Smooth muscle cell of the brain vasculature (primary cell): ENCODE results near the gene LMF1.

Experiments used
- DNase-seq: peaks from one replicate; pipeline ENCODE4 v3.0.0-alpha.2; 2012; ENCODE audit warnings: low read depth, low spot score

LMF1 gene

DNA sequence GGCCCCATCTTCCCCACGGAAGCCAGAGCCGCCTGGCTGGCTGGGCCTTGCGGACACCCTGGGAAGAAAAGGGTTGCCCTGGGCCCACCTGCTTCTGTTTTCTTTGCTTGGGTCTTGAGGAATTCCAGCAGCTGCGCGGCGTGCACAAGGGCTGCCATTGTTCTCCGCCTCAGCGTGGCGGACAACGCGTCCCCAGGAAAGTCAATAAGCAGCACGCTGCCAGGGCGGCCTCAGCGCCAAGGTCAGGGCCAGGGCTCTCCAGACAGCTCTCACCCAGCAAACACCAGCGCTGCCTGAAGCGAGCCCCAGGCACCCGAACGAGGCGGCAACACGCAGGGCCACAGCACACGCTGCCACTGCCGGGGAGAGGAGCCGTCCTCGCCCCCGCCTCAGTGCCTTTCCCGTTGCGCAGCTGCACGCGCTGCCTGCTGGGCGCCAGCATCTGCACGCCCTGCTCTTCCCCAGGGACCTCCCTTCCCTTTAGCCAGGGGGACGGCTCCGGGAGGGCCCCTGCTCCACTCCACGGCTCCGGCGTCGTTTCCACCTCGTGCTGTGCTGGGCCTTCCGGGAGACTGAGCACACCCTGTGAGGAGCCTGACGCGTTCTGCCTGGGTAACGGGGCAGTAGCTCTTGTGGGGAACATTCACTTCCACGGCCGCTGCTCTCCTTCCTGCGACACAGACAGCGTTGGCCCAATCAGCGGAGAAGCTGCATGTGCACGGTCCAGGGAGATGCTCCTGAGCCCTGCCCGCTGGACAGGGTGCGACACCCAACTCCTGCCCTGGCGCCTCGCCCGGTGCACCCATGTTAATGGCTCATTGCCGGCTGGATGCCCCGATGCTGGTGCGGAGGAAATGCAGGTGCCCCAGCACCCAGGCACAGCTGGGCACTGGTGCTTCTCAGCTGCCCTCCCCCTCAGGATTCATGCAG is 57.8 kb downstream of the LMF1 start:
- no peak for DNase-seq

DNA sequence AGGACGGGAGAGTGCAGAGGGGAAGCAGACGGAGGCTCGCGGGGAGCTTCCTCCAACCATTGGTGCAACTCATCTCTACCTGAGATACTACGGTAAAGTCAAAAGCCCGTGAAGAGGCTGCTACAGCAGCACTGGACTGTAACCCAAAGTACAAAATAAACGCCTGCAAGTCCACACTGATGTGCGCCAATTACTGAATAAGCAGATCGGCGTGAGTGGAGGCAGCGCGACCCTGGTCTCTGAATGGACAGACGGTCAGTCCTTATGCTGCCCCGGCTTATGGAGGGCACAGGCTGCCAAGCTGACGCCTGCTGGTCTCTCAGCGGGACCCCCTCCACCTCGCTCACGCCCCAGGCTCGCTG is 58.5 kb downstream of the LMF1 start:
- no peak for DNase-seq

DNA sequence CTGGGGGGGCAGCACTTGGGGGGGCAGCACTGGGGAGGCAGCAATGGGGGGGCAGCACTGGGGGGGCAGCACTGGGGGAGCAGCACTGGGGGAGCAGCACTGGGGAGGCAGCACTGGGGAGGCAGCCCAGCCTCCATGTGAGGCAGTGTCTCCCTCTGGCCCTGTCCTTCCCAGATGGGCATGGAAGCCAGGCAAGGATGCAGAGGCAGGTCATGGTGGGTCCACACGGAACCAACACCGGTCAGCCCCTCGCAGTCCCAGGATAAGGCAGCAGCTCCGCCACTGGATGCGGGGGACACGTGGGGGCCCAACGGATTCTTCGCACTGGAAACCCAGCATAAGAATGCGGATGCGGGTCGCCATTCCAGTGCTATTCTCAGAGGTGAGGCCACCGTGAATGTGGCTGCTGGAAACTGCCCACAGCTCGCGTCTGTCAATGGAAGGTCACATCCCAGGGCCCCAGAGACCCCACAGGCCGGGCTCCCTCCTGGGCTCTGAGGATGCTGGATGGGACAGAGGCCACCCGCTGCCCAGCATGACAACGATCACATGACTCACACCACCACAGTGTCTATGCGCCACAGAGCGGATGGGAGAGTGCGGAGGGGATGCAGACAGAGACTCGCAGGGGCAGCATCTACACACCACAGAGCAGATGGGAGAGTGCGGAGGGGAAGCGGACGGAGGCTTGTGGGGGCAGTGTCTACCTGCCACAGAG is 59.0 kb downstream of the LMF1 start:
- no peak for DNase-seq

DNA sequence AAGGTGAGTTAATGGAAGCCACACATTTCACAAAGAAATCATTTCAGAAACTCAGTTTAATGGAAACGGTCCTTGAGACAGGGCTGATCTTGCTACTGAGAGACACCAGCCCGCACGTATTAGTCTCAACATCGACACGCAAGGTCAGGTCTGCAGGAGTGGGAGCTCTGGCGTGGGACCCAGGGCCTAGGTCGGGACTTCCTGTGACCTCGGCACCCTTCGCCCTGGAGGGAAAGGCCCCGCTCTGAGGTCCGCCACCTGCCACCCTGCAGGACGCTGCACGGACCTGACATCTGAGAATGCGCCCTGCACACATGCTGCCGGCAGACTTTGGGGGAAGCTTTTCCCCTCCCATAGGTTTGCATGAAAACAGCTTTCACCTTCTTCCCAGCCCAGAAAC is 59.7 kb downstream of the LMF1 start:
- no peak for DNase-seq

DNA sequence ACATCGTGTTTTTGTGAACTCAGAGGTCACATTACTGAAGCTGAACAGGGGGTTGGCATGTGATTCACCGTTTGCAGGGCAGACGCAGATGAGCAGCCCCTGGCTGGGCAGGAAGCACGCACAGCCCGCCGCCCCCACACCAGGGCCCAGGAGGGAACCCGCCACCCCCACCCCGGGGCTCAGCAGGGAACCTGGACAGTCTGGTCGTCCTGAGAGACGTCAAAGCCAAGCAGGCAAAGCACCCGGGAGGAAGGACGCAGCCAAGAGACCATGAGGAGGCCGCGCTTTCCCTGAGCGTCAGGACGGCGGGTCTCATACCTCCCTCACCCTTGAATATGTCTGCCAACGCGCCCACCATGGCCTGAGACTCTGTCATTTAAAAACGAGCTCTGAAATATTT is 60.6 kb downstream of the LMF1 start:
- DNase-seq: no peak

DNA sequence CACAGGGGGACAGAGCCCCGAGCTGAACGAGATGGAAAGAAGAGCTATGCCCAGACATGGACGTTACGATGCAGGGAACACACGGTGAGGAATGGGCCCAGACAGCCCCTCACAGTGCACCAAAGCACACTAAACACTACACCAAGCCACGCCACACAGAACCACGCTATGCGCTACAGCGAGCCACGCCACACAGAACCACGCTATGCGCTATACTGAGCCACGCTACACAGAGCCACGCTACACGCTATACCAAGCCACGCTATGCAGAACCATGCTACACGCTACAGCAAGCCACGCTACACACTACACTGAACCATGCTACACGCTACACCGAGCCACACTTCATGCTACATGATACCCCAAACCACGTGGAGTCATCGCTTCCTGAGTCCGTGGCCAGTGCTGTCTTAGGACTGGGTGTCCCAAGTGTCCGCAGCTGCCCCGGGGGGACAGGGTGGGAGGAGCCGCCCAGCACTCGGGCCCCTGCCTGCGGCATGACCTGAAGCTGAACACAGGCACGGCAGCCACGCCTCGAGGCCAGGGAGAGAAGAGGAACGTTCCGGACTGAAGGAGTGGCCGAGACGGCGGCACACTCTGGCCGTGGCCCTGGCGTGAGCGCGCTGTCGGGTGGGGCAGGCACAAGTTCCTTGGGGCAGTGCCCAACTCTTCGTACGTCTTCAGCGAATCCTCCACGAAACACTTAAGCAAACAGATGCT is 61.3 kb downstream of the LMF1 start:
- DNase-seq: no peak

DNA sequence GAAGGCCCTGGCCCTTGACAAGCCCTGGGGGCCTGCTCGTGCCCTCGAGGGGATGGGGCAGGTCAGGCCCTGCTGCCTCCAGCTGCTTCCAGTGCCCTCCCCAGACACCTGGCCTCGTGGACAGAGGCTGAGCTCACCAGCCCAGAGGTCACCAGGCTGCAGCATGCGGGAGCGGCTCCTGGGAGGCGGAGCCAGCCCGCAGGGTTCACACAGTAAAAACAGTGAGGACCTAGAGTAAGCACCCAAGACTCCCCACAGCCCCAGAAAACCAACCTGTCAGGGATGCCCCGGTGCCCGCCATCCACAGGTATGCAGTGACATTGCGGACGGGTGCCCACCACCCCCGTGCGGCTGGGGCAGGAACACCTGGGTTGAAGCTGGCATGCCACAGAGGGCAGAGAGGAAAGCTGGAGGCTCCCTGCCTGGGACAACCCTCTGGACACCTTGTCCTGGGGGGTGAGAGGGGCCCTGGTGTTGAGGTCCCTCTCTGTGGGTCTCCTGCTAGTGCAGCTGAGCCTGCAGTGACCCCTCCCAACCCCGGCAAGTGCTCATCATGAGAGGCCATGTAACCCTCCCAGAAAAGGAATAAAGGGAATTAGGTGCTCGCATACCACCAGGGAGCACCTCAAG is 62.1 kb downstream of the LMF1 start:
- no peak for DNase-seq

DNA sequence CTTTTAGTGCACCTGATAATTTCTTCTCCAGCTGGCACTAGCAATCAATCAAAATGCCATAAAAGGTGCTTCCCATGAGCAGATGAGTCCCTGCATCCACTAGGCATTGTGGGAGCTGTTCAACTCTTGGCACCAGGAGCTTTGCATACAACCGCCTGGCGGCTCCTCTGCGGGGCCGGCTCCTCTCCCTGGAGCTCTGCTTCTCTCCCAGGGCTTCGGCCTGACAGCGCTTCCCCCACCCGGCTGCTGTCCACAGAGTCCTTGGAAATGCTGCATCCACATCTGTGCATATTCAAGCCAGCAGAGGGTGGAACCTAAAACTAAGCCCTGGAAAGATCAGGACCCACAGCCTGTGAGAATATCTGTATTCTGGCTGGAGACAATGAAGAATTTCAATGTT is 62.9 kb downstream of the LMF1 start:
- DNase-seq: no peak

DNA sequence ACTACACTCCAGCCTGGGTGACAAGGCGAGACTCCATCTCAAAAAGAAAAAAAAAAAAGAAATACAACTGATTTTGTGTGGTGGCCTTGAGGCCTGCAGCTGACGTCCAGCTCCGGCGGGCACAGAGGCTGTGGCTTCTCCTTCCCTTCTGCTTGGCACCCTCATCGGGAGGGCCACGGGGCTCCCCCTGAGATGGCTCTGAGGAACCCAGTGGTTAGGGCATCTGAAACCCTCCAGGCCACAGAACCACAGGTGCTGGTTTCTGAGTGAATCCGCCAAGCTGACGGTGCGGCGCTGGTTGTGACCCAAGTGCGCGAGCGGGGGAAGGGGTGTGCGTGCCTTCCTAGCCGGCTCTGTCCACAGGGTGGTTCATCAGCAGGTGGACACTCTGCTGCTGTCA is 63.4 kb downstream of the LMF1 start:
- DNase-seq: no peak

DNA sequence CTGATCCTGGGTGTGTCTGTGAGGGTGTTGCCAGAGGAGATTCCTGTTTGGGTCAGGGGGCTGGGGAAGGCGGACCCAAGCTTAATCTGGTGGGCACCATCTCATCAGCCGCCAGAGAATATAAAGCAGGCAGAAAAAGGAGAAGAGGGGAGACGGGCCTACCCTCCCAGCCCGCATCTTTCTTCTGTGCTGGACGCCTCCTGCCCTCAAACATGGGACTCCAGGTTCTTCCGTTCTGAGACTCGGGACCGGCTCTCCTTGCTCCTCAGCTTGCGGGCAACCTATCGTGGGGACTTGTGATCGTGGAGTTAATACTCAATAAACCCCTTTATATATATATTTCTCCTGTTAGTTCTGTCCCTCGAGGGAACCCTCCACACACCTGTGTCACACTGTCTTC is 64.5 kb downstream of the LMF1 start:
- no peak for DNase-seq

DNA sequence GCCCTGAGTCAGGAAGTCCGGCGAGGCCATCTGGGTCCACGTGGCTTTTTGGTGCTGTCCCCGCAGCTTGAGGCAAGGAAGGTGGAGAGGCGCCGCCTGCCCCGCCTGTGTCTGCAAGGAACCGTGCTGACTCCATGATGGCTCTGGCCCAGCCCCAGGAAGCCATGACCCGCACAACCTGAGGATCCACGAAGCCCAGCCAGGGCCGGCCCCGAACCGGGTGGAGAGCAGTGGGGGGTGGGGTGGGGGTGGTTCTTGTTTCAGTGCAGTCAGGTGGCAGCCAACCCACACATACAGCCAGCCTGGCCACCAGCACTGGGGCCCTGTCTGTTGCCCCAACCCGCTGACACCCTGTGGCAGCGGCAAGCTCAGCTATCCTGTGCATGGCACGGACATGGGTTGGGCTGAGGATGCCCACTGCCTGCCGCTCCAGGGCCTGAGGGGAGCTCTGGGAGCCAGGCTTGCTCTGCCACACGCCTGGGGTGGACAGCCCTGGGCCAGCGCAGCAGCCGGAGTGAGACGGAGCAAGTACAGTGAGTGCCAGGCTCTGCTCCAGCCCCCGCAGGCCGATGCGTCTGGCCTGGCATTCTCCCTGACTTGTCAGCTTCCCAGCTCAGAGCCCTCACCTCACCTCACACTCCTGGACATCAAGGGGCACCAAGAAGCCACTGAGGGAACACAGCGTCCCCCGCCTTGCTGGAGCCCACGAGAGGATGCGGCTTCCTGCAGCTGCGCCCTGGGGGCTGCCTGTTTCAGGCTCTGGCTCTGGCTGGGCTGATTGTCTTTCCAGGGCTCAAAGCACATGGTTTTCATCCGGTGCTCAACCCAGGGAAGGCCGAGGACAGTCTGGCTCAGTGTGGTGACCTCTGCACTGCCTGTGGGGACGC is 68.8 kb downstream of the LMF1 start:
- no peak for DNase-seq

DNA sequence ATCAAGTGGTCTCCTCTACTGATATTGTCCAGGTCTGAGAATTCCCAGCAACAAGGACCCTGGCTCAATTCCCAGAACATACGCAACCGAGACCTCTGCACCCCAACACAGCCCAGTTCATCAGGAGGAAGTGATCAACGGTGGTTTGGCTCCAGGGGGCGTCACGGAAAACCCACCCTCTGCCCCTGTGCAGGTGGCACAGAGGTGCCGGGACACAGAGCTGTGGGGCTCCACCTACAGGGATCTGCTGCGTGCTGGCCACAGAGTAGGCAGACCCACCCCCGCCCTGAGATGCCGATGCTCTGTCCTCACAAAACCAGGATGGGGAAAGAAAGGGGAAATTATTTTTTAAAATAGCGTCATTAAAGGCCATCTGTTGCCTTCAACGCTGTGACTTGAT is 69.6 kb downstream of the LMF1 start:
- DNase-seq: no peak

DNA sequence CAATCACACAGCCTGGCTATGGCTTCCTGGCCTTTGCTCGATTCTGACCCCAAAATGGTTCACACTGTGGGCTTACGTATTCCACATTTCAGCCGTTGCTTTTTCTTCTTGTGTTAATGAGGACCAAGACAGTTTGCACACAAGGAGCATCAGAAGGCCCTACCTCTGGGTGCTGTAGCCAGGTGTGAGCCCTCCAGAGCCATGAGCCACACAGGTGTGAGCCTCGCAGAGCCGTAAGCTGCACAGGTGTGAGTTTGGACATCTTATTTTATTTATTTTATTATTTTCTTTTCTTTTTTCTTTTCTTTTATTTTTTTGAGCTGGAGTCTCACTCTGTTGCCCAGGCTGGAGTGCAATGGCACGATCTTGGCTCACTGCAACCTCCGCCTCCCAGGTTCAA is 70.6 kb downstream of the LMF1 start:
- no peak for DNase-seq

DNA sequence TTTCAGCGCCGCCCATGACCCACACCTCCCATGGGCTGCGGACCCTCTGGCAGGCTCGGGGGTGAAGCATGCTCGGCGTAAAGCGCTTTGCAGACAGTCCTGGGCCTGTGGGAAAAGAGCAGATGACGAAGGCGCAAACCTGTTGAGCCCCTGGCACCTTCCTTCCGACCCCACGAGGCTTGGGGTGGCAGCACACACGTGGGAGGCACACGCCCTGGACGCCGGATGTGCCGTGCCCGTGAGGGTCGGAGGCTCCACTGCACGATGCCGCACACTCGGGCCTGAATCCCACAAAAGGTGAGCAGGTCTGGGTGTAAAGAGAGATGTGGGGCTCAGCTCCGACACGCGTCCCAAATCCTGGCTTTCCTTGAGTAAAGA is 71.1 kb downstream of the LMF1 start:
- no peak for DNase-seq

DNA sequence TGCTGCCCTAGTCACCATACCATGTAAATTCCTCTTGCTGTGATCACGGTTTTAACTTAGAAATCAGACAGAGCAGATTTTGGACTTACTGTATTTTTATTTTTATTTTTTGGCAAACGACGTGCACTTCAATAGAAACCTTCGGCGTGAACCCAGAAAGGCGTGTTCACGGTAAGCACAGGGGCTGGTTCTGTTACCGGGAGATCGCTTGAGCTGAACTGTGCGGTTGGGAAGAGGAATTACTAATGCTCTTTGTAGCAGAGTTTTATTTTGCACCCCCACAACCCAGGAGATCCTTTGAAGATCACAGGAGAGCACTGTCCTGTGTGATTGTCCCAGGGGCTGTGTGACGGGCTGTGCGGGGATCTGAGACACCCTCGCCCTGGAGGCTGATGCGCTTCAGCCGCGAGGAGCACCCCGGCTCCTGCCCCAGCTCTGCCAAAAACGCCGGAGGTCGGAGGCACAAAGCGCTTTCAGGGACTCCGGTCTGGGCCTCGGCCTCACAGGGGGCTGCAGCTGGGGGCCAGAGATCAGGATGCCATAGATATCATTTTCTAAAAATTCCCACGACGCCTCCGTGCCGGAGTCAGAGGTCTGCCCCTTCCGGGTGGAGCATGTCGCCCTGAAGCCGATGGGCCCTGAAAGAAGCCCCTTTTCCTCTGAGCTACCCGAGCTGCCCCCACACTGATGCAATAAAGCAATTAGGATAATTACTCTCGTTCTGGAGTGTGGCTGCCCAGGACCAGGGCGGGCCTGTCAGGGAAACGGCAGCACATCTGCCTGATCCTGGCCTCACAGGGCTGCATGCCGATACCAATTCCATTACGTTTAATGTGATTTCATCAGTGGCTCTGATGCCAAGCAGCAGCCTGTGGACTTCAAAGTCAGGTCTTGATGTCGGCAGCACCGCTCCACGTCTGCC is 71.8 kb downstream of the LMF1 start:
- DNase-seq: no peak

DNA sequence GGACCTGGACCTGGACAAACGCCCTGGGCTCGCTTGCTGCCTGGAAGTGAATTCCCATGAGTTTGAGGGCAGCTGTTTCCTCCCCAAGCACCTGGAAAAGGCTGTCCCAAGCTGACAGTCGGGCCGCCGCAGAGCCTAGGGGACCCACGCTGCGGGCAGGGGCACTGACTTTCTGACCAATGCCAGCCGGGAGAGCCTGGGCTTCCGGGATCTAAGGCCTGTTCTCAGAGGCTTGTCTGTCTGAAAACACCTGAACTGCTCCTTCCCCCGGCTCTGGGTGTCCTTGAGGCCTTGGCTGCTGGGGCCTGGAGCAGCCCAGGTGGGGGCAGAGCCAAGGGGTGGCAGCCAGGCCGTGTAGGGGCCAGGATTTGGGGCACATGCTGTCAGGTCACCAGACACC is 72.6 kb downstream of the LMF1 start:
- no peak for DNase-seq

DNA sequence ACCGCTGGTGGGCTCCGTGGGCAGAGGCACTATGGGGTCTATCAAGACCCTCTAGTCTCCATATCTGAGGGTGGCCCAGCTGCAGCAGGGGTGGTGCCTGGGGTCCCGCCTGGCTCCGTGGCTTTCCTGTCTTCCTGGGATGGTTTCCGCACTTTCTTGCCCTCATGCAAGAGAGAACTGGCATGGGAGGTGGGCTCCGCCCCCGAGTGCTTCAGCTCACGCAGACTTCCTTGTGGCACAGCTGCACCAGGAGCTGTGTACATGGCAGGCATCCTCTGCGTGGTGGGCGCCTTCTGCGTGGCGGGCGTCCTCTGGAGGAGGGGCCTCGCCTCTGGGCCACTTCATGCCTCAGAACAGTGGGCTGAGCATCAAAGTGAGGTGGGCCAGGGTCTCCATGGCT is 73.1 kb downstream of the LMF1 start:
- DNase-seq: no peak

DNA sequence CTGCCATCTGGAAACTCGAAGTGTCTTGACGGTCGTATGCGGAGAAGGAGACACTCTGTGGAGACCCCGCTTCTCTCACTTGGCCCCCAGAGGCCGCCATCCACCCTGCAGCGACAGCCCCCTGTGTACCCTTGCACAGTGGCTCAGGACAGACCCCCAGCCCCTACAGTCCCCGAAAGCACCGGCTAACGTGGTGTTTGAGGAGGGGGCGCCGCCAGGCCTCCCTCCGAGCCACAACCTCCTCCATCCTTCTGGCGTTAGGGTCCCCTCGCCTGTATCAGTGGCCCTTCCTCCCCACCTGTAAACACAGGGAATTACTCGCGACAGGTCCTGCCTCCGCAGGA is 73.6 kb downstream of the LMF1 start:
- no peak for DNase-seq

DNA sequence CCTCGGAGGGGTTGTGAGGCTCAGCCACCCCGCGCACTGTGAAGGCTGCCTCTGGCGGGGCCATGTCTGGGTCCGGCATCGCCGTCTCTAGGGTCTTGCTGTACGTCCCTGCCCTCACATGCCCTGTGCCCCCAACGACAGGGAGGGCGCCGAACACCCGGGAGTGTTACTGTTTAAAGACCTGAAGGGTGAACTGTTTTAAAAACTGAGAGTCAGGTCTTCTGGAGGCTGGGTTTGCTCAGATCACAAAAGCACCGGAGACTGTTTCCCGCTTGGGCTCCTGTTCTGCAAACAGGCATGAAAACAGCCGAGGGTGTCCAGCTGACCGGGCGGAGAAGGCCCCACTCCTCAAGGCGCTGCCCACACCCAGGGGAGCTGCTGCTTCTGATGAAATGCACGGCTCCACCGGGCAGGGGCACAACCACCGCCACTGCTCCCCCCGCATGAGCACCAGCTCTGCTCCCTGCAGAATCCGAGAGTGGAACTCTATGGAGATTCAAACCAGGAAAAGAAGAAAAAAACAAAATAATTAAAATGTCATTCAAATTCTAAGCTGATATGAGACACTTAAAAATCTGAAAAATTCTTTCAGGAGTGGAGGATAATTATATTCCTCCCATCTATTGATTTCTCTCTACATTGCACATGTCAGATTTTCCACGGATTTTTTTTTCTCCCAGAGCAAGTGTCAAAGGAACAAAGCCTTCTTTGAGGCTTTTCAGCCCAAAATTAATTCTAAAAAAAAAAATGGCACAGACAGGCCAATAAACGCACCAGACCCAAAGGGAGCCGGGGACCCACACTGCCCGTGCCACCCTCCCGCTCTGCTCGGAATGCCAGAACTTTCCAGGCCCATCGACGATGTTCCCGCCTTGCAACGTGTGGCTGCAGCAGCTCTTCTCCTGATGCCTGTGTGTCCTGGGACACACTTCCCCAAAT is 74.3 kb downstream of the LMF1 start:
- no peak for DNase-seq
